Measurements from ENCODE around the gene LAMA2.

GRCh38 chr6:129486327-129486726, 603.4 kb downstream of the LAMA2 start:
- TF ChIP-seq POLR2A (IDR thresholded peaks at IDR 0.05) (no peak), CTCF (IDR thresholded peaks at IDR 0.05) (no peak)
